ENCODE measurements around the gene SLC35F3.

GRCh38 chr1:233959102-233959501 is 54.6 kb downstream of the SLC35F3 start:
- TF ChIP-seq POLR2AphosphoS5 (IDR thresholded peaks at IDR 0.05) (no peak), CTCF (IDR thresholded peaks at IDR 0.05) (no peak), EP300 (IDR thresholded peaks at IDR 0.05) (no peak), POLR2A (IDR thresholded peaks at IDR 0.05) (no peak)

All from suprapubic skin (tissue), 4 donors.